Measurements from ENCODE around the gene AMPD1.

GRCh38 chr1:114718661-114719423, 23.5 kb upstream of the AMPD1 start:
- TF ChIP-seq REST (IDR thresholded peaks at IDR 0.05; ENCODE audit: low read depth, low read length) (no peak), GABPA (IDR thresholded peaks at IDR 0.05; ENCODE audit: low read depth) (no peak)

All from GM12878 (cell line).